Ascending aorta (tissue), 2 donors: ENCODE measurements around the gene GNG13. TPM values are rescaled to one million over a fixed set of nuclear protein-coding genes. Genes with fewer than 3 reads are reported as not detected.
"Not testable (repeated sequence)": the region's sequence is repeated elsewhere in the genome, so short reads cannot be mapped to it uniquely, and the experiment has no call there.

Experiments
- DNase-seq, 2 donors: peaks; one replicate each; pipeline ENCODE4 v3.0.0-alpha.2; 2019; ENCODE audit warnings: low spot score in 2 of 2
- H3K27ac ChIP-seq, 2 donors: fragments of 200-600 bp; sonication (generic); one replicate each; pipeline ENCODE4 v1.5.1; 2016 to 2017; ENCODE audit warnings: mild to moderate bottlenecking in 1 of 2
- H3K27me3 ChIP-seq: fragments of 200-600 bp; sonication (generic); one replicate; pipeline ENCODE4 v1.5.1; 2017
- H3K36me3 ChIP-seq, 2 donors: fragments of 200-600 bp; sonication (generic); one replicate each; pipeline ENCODE4 v1.5.1; 2016
- H3K4me1 ChIP-seq, 2 donors: fragments of 200-600 bp; sonication (generic); one replicate each; pipeline ENCODE4 v1.5.1; 2016 to 2017; ENCODE audit warnings: mild to moderate bottlenecking in 1 of 2
- H3K4me3 ChIP-seq, 2 donors: fragments of 200-600 bp; sonication (generic); one replicate each; pipeline ENCODE4 v1.5.1; 2016 to 2017; ENCODE audit warnings: mild to moderate bottlenecking in 1 of 2
- H3K9me3 ChIP-seq, 2 donors: fragments of 200-600 bp; sonication (generic); one replicate each; pipeline ENCODE4 v1.5.1; 2016
- intact Hi-C: fragments of 100-400 bp; cut with DNase I; formaldehyde crosslinking; loops from one replicate; pipeline ENCODE4 v1.15.1; 2023
- total RNA-seq: library from RNA; depleted of rRNA; stranded (reverse); fragments of >200 nt; gene quantifications from one replicate; pipeline ENCODE4 v1.1.0, GENCODE V29; 2016
- TF ChIP-seq, protein P1 (sequence below), 3 experiments: fragments of 200-600 bp in 2 of 3; fragments of 450-650 bp in 1 of 3; sonication (generic) in 2 of 3; IDR thresholded peaks; one replicate each; pipeline ENCODE4 v1.5.1; 2016 to 2019; ENCODE audit warnings: antibody characterized with exemption in 3 of 3, mild to moderate bottlenecking in 1 of 3, moderate library complexity in 1 of 3

Gene GNG13
- total RNA-seq, 1 donor from 2014 or later: not detected

GRCh38 chr16:779561-779960 is 21.0 kb downstream of the GNG13 start:
- intact Hi-C loops: no loop called here
- TF ChIP-seq, protein P1, sequence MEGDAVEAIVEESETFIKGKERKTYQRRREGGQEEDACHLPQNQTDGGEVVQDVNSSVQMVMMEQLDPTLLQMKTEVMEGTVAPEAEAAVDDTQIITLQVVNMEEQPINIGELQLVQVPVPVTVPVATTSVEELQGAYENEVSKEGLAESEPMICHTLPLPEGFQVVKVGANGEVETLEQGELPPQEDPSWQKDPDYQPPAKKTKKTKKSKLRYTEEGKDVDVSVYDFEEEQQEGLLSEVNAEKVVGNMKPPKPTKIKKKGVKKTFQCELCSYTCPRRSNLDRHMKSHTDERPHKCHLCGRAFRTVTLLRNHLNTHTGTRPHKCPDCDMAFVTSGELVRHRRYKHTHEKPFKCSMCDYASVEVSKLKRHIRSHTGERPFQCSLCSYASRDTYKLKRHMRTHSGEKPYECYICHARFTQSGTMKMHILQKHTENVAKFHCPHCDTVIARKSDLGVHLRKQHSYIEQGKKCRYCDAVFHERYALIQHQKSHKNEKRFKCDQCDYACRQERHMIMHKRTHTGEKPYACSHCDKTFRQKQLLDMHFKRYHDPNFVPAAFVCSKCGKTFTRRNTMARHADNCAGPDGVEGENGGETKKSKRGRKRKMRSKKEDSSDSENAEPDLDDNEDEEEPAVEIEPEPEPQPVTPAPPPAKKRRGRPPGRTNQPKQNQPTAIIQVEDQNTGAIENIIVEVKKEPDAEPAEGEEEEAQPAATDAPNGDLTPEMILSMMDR (IDR thresholded peaks at IDR 0.05): no peak
- no peak for DNase-seq
- no peak overlapping the region for H3K4me3 ChIP-seq
- no peaks in the 10 kb centered on the region for H3K9me3 ChIP-seq
- H3K4me1 ChIP-seq: no peaks in the 10 kb centered on the region
- no peaks in the 10 kb centered on the region for H3K36me3 ChIP-seq
- no peak overlapping the region for H3K27ac ChIP-seq
- no peaks in the 10 kb centered on the region for H3K27me3 ChIP-seq

DNA sequence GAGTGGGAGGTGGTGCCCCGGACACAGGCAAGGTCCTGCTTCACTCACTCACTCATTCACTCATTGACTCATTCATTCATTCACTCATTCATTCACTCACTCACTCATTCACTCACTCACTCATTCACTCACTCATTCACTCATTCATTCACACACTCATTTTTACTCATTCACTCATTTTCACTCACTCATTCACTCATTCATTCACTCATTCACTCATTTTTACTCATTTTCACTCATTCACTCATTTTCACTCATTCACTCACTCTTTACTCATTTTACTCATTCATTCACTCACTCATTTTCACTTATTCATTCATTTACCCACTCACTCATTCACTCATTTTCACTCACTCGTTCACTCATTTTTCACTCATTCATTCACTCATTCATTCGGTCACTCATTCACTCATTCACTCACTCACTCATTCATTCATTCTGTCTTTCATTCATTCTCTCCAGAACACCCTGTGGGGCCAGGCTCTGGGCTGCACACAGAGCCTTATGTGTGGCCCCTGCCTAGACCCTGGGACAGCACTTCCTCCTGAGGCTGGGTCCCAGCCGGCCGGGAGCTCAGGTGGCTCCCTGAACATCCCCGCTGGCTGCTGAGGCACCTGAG is 21.5 kb downstream of the GNG13 start:
- Histone ChIP-seq H3K4me3 (no peak overlapping the region), H3K4me1 (no peaks in the 10 kb centered on the region), H3K27ac (no peak overlapping the region), H3K27me3 (no peaks in the 10 kb centered on the region), H3K36me3 (no peaks in the 10 kb centered on the region), H3K9me3 (no peaks in the 10 kb centered on the region)
- intact Hi-C loops: no loop called here
- TF ChIP-seq, protein P1 (IDR thresholded peaks at IDR 0.05): no peak
- DNase-seq: no peak

GRCh38 chr16:778447-778846 is 22.1 kb downstream of the GNG13 start:
- Histone ChIP-seq H3K4me3 (no peak overlapping the region), H3K9me3 (no peaks in the 10 kb centered on the region), H3K27ac (no peak overlapping the region), H3K27me3 (no peaks in the 10 kb centered on the region), H3K4me1 (no peaks in the 10 kb centered on the region), H3K36me3 (no peaks in the 10 kb centered on the region)
- no peak for DNase-seq
- intact Hi-C loops: no loop called here
- TF ChIP-seq, protein P1 (IDR thresholded peaks at IDR 0.05): no peak

DNA sequence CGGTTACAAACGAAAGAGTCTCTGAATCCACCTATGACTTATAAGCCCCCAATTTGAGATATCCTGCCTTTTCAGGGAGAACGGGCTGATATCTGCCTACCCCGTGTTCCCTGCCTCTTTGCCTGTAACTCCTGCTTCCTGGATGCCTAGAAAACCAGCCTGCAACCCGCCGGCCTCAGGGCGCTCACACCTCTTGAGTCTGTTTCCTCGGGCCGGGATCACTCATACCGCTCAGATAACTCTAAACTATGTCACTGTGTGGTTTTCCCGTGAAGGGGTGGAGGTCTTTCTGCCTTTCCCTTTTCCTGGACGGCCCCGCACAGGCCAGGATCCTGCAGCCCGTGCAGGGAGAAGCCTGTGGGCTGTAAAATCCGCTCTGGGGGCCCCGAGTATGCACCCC is 22.7 kb downstream of the GNG13 start:
- TF ChIP-seq, protein P1 (IDR thresholded peaks at IDR 0.05): no peak
- intact Hi-C loops: no loop called here
- no peaks in the 10 kb centered on the region for H3K4me1 ChIP-seq
- DNase-seq: no peak
- no peak overlapping the region for H3K27ac ChIP-seq
- H3K36me3 ChIP-seq: no peaks in the 10 kb centered on the region
- H3K27me3 ChIP-seq: no peaks in the 10 kb centered on the region
- no peak overlapping the region for H3K4me3 ChIP-seq
- H3K9me3 ChIP-seq: no peaks in the 10 kb centered on the region

DNA sequence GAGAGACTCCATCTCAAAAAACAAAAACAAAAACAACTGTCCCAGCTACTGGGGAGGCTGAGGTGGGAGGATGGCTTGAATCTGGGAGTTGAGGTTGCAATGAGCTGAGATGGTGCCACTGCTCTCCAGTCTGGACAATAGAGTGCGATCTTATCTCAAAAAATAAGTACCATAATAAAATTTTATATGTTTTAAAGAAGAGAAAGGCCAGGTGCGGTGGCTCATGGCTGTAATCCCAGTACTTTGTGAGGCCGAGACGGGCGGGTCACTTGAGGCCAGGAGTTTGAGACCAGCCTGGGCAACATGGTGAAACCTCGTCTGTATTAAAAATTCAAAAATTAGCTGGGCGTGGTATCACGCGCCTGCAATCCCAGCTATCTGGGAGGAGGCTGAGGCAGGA is 23.7 kb downstream of the GNG13 start:
- DNase-seq: no peak
- Histone ChIP-seq H3K36me3 (no peaks in the 10 kb centered on the region), H3K4me1 (no peaks in the 10 kb centered on the region), H3K9me3 (no peaks in the 10 kb centered on the region), H3K27me3 (no peaks in the 10 kb centered on the region), H3K27ac (no peak overlapping the region), H3K4me3 (no peak overlapping the region)
- TF ChIP-seq, protein P1 (IDR thresholded peaks at IDR 0.05): no peak
- intact Hi-C loops: no loop called here

GRCh38 chr16:776298-776697 is 24.2 kb downstream of the GNG13 start:
- H3K36me3 ChIP-seq, intact Hi-C loops, DNase-seq, H3K4me1 ChIP-seq, H3K4me3 ChIP-seq, H3K27me3 ChIP-seq, H3K9me3 ChIP-seq, H3K27ac ChIP-seq: not testable (repeated sequence)
